KMS-11 (cell line): ENCODE data around the gene ENTPD6.

Experiments used
- H2AFZ ChIP-seq: fragments of 200-600 bp; sonication (generic); 2 replicates; pipeline ENCODE4 v1.6.1; 2016; ENCODE audit warnings: antibody characterized with exemption, mixed run types, low read depth
- H3K27ac ChIP-seq: fragments of 200-600 bp; sonication (generic); 2 replicates; pipeline ENCODE4 v1.6.1; 2016; ENCODE audit warnings: mild to moderate bottlenecking, mixed run types
- H3K27me3 ChIP-seq: fragments of 200-600 bp; sonication (generic); 2 replicates; pipeline ENCODE4 v1.6.1; 2017; ENCODE audit warnings: mild to moderate bottlenecking, low read depth, mixed run types, moderate library complexity; ENCODE audit not compliant: insufficient read depth
- H3K36me3 ChIP-seq: fragments of 200-600 bp; sonication (generic); 2 replicates; pipeline ENCODE4 v1.6.1; 2017; ENCODE audit warnings: mild to moderate bottlenecking, mixed run types; ENCODE audit not compliant: insufficient read depth
- H3K4me1 ChIP-seq: fragments of 200-600 bp; sonication (generic); 2 replicates; pipeline ENCODE4 v1.6.1; 2016; ENCODE audit warnings: mild to moderate bottlenecking, low read depth, mixed run types; ENCODE audit not compliant: poor library complexity, severe bottlenecking
- H3K4me2 ChIP-seq: fragments of 200-600 bp; sonication (generic); 2 replicates; pipeline ENCODE4 v1.7.0; 2016; ENCODE audit warnings: mild to moderate bottlenecking, mixed run types
- H3K4me3 ChIP-seq: fragments of 200-600 bp; sonication (generic); IDR thresholded peaks from 2 replicates; pipeline ENCODE4 v1.6.1; 2017; ENCODE audit warnings: low read depth, low read length, mixed read lengths; ENCODE audit not compliant: insufficient read depth
- H3K79me2 ChIP-seq: fragments of 200-600 bp; sonication (generic); 2 replicates; pipeline ENCODE4 v1.6.1; 2016; ENCODE audit warnings: low read depth, mixed run types; ENCODE audit not compliant: insufficient read depth
- H3K9ac ChIP-seq: fragments of 200-600 bp; sonication (generic); 2 replicates; pipeline ENCODE4 v1.6.1; 2016; ENCODE audit warnings: mild to moderate bottlenecking, mixed run types
- H4K20me1 ChIP-seq: fragments of 200-600 bp; sonication (generic); 2 replicates; pipeline ENCODE4 v1.6.1; 2016; ENCODE audit warnings: mild to moderate bottlenecking, mixed run types; ENCODE audit not compliant: insufficient read depth
- TF ChIP-seq, protein P1 (sequence below): fragments of 200-600 bp; sonication (generic); conservative IDR thresholded peaks from 2 replicates; pipeline ENCODE4 v1.6.1; 2017; ENCODE audit warnings: low read depth, mild to moderate bottlenecking, antibody characterized with exemption, low read length, moderate library complexity, mixed read lengths

The ENTPD6 gene

DNA sequence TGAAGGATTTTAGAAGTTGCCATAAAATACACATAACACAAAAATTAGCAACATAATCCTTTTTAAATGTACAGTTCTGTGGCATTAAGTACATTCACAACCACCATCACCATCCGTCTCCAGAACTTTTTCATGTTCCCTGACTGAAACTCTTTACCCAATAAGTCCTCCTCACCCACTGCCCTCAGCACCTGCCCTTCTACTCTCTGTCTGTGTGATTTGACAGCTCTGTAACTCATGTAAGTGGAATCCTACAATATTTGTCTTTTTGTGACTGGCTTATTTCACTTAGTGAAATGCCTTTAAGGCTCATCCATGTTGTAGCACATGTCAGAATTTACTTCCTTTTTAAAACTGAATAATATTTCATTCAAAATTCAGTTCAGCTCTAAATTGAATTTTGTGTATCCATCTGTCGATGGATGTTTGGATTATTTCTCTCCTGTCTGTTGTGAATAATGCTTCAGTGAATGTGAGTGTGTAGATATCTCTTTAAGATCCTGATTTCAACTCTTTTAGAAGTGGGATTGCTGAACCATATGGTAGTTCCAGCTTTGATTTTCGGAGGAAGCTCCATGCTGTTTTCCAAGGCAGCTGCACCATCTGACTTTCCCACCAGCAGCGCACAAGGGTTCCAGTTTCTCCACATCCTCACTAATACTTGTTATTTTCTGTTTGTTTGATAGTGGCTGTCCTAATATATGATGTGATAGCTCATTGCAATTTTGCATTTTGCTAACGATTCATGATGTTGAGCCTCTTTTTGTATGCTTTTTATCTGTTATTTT, 4.2 kb downstream of the ENTPD6 start:
- TF ChIP-seq, protein P1, sequence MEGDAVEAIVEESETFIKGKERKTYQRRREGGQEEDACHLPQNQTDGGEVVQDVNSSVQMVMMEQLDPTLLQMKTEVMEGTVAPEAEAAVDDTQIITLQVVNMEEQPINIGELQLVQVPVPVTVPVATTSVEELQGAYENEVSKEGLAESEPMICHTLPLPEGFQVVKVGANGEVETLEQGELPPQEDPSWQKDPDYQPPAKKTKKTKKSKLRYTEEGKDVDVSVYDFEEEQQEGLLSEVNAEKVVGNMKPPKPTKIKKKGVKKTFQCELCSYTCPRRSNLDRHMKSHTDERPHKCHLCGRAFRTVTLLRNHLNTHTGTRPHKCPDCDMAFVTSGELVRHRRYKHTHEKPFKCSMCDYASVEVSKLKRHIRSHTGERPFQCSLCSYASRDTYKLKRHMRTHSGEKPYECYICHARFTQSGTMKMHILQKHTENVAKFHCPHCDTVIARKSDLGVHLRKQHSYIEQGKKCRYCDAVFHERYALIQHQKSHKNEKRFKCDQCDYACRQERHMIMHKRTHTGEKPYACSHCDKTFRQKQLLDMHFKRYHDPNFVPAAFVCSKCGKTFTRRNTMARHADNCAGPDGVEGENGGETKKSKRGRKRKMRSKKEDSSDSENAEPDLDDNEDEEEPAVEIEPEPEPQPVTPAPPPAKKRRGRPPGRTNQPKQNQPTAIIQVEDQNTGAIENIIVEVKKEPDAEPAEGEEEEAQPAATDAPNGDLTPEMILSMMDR = no peak
- Histone ChIP-seq H3K36me3 (no peaks in the 10 kb centered on the region), H4K20me1 (no peaks in the 10 kb centered on the region), H2AFZ (no peak overlapping the region), H3K9ac (no peak overlapping the region), H3K4me1 (peaks cover 30% of the 10 kb centered on the region), H3K27me3 (no peaks in the 10 kb centered on the region), H3K79me2 (peaks cover 54% of the 10 kb centered on the region), H3K4me3 (no peak overlapping the region), H3K4me2 (no peak overlapping the region), H3K27ac (no peak overlapping the region)

DNA sequence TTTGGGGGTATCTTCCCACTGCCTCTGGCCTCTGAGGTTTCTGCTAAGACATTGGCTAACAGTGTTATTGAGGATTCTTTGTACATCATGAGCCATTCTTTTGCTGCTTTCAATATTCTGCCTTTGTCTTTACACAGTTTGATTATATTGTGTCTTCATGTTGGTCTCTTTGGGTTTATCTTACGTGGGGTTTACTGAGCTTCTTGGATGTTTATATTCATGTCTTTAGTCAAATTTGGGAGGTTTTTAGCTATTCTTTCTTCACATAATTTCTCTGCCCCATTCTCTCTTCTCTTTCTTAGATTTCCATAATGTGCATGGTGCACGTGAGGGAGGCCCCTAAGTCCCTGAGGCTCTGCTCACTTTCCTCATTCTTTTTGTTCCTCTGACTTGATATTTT, 7.6 kb downstream of the ENTPD6 start:
- TF ChIP-seq, protein P1 = no peak
- Histone ChIP-seq H3K27me3 (no peaks in the 10 kb centered on the region), H4K20me1 (no peaks in the 10 kb centered on the region), H3K4me2 (no peak overlapping the region), H3K9ac (no peak overlapping the region), H3K36me3 (no peaks in the 10 kb centered on the region), H3K4me1 (peaks cover 14% of the 10 kb centered on the region), H3K27ac (no peak overlapping the region), H3K4me3 (no peak overlapping the region), H2AFZ (no peak overlapping the region), H3K79me2 (peaks cover 37% of the 10 kb centered on the region)

DNA sequence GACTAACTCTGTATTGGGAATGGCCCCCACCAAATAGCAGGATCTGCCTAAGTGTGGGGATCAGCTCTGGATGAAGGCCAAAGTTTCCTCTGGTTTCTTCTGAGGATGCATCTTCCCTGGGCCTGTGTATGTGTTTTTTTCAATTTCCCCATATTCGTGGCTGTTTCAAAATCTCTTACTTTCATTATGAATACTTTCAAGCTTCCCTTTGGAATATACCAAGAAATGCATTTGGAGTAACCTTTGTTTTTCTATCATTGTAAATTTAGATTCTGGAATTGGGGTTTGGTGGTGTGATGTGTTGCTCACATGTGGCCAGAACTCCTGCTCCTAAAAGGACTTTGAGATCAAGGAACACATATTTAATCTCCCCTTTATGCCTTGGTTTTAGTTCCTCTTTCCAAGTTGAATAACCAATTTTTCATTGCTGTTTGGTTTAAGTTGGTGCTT, 8.4 kb downstream of the ENTPD6 start:
- Histone ChIP-seq H3K36me3 (no peaks in the 10 kb centered on the region), H3K4me2 (no peak overlapping the region), H2AFZ (no peak overlapping the region), H4K20me1 (no peaks in the 10 kb centered on the region), H3K4me3 (no peak overlapping the region), H3K27ac (no peak overlapping the region), H3K9ac (no peak overlapping the region), H3K27me3 (no peaks in the 10 kb centered on the region), H3K4me1 (peaks cover 10% of the 10 kb centered on the region), H3K79me2 (peaks cover 35% of the 10 kb centered on the region)
- TF ChIP-seq, protein P1 = no peak

DNA sequence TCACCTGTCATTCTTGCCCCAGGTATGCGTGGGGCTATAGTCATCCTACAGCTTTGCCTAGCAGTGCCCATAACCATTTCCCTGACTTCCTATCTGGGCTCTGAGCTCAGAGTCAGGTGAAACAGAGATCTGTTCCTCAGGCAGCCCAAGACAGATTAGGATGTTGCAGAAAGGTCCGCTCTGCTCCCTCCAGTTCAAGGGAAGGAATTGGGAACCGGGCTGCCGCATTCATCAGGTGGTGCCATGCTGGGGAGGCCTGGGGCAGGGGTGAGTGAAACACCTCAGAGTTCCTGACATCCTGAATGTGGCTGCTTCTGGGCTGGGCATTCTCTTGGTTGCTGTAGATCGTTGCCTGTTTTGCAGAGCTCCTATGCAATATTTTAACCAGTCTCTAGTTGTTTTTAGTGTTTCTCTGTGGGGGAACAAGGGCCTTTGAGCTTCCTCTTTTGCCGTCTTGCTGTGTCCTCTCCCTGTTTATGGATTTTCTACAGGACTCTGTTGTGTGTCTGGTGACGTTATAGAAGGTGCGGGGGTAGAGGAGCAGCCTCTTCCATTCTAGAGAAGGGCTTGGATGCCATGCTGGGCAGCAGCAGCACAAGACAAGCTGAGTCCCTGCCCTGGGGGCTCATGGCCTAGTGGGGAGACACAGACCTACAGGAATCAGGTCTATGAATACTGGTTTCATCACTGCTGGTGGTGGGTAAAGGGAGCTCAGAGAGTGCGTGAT, 9.2 kb downstream of the ENTPD6 start:
- no peak overlapping the region for H2AFZ ChIP-seq
- no peaks in the 10 kb centered on the region for H3K36me3 ChIP-seq
- H3K27ac ChIP-seq = no peak overlapping the region
- peaks cover 6% of the 10 kb centered on the region for H3K4me1 ChIP-seq
- TF ChIP-seq, protein P1 = no peak
- H3K9ac ChIP-seq = no peak overlapping the region
- H3K79me2 ChIP-seq = peaks cover 32% of the 10 kb centered on the region
- H3K4me2 ChIP-seq = no peak overlapping the region
- no peaks in the 10 kb centered on the region for H4K20me1 ChIP-seq
- no peaks in the 10 kb centered on the region for H3K27me3 ChIP-seq
- H3K4me3 ChIP-seq = no peak overlapping the region
